K562 (cell line): Measurements from ENCODE around the gene MED19. TPM values are rescaled to one million over a fixed set of nuclear protein-coding genes. Genes with fewer than 3 reads are reported as not detected.

ENCODE experiments used
- BHLHE40 ChIP-seq: IDR thresholded peaks from 2 replicates; pipeline ENCODE4 v1.6.1; 2011; ENCODE audit warnings: low read length, improper control_type of control experiment
- DIDO1 ChIP-seq: fragments of 450-650 bp; IDR thresholded peaks from 2 replicates; pipeline ENCODE4 v1.6.1; 2016; ENCODE audit warnings: low read depth, missing biosample characterization, missing genetic modification characterization
- E2F3 ChIP-seq: fragments of 250-450 bp; sonication (Bioruptor Pico); IDR thresholded peaks from 2 replicates; pipeline ENCODE4 v1.4.0; 2020; ENCODE audit warnings: mild to moderate bottlenecking
- ELF1 ChIP-seq: fragments of 200-800 bp; sonication (Bioruptor generic); IDR thresholded peaks from 2 replicates; pipeline ENCODE4 v1.6.1; 2016; ENCODE audit warnings: missing genetic modification characterization, missing compliant biosample characterization
- FOXA3 ChIP-seq, 2 experiments: fragments of 450-650 bp in 1 of 2; sonication (generic) in 1 of 2; formaldehyde crosslinking; IDR thresholded peaks in 1 of 2; conservative IDR thresholded peaks in 1 of 2; 2 replicates each; pipeline versions ENCODE4 v1.4.0 to v1.8.0; 2020 to 2022; ENCODE audit warnings: mild to moderate bottlenecking in 2 of 2, missing genetic modification reagents in 1 of 2
- FOXK1 ChIP-seq: sonication (generic); formaldehyde crosslinking; IDR thresholded peaks from 2 replicates; pipeline ENCODE4 v1.8.0; 2022; ENCODE audit warnings: missing genetic modification reagents, mild to moderate bottlenecking, borderline replicate concordance
- GTF2E2 ChIP-seq: fragments of 200-800 bp; sonication (Bioruptor generic); IDR thresholded peaks from 2 replicates; pipeline ENCODE4 v1.6.1; 2016; ENCODE audit warnings: missing genetic modification characterization, missing compliant biosample characterization
- HCFC1 ChIP-seq: IDR thresholded peaks from 2 replicates; pipeline ENCODE4 v1.6.1; 2012; ENCODE audit warnings: low read depth, low read length, improper control_type of control experiment
- HDAC8 ChIP-seq: fragments of 450-650 bp; IDR thresholded peaks from 2 replicates; pipeline ENCODE4 v1.6.1; 2016; ENCODE audit warnings: mild to moderate bottlenecking, missing genetic modification characterization, moderate library complexity, missing compliant biosample characterization
- MAFK ChIP-seq: IDR thresholded peaks from 2 replicates; pipeline ENCODE4 v1.6.1; 2011; ENCODE audit warnings: low read length, improper control_type of control experiment
- MEF2A ChIP-seq: IDR thresholded peaks from 2 replicates; pipeline ENCODE4 v1.6.1; 2011; ENCODE audit warnings: low read depth, mild to moderate bottlenecking, low read length, moderate library complexity; ENCODE audit not compliant: control insufficient read depth
- NR3C1 ChIP-seq: sonication (generic); formaldehyde crosslinking; IDR thresholded peaks from 2 replicates; pipeline ENCODE4 v1.8.1; 2022; ENCODE audit warnings: missing genetic modification reagents
- PCBP2 ChIP-seq: fragments of 200-400 bp; formaldehyde crosslinking; IDR thresholded peaks from 2 replicates; pipeline ENCODE4 v1.6.1; 2018; ENCODE audit warnings: low read length, low read depth, mild to moderate bottlenecking, moderate library complexity; ENCODE audit not compliant: poor library complexity, severe bottlenecking
- PML ChIP-seq: IDR thresholded peaks from 2 replicates; pipeline ENCODE4 v1.6.1; 2012; ENCODE audit warnings: low read length, inconsistent platforms
- RBM25 ChIP-seq: fragments of 200-400 bp; formaldehyde crosslinking; IDR thresholded peaks from 2 replicates; pipeline ENCODE4 v1.6.1; 2018; ENCODE audit warnings: low read length, low read depth, moderate library complexity; ENCODE audit not compliant: severe bottlenecking
- RCOR1 ChIP-seq, 2 experiments: IDR thresholded peaks; 2 replicates each; pipeline ENCODE4 v1.6.1; 2012; ENCODE audit warnings: low read depth in 2 of 2, low read length in 2 of 2, borderline replicate concordance in 1 of 2, improper control_type of control experiment in 1 of 2
- SNRNP70 ChIP-seq: fragments of 200-400 bp; formaldehyde crosslinking; optimal IDR thresholded peaks from 2 replicates; pipeline ENCODE3; 2017; ENCODE audit warnings: low read depth, low read length
- TEAD1 ChIP-seq, 2 experiments: fragments of 450-650 bp in 1 of 2; sonication (generic) in 1 of 2; formaldehyde crosslinking; IDR thresholded peaks; 2 replicates each; pipeline versions ENCODE4 v1.4.0 to v1.8.0; 2020 to 2022; ENCODE audit warnings: mild to moderate bottlenecking in 2 of 2, missing genetic modification reagents in 1 of 2
- ZNF445 ChIP-seq: fragments of 250-450 bp; sonication (Bioruptor Pico); IDR thresholded peaks from 2 replicates; pipeline ENCODE4 v1.4.0; 2020; ENCODE audit warnings: low read depth, mild to moderate bottlenecking, moderate library complexity
- ZNF699 ChIP-seq: fragments of 250-450 bp; sonication (Bioruptor Pico); IDR thresholded peaks from 2 replicates; pipeline ENCODE4 v1.8.0; 2021; ENCODE audit warnings: mild to moderate bottlenecking, moderate library complexity; ENCODE audit not compliant: insufficient replicate concordance
- polyA plus RNA-seq, 8 experiments: library from polyadenylated mRNA; depleted of rRNA in 4 of 8; stranded (reverse) in 5 of 8; unstranded in 3 of 8; fragments of >200 nt; fragmentation: Nextera tagmentation in 2 of 8; fragmentation: Illumina TruSeq in 1 of 8; extraction: Ambion mirVana in 2 of 8; extraction: Trizol in 1 of 8; gene quantifications; 2 replicates each; pipeline versions ENCODE4 v1.2.1 to v1.2.3, GENCODE V29; 2011 to 2014; ENCODE audit warnings: inconsistent platforms in 1 of 8, missing spikeins in 1 of 8
- total RNA-seq, 7 experiments: library from RNA; depleted of rRNA in 6 of 7; stranded (reverse); fragments of >200 nt in 6 of 7; fragmentation: Illumina TruSeq in 2 of 7; extraction: Trizol in 2 of 7; gene quantifications; 2 replicates each; pipeline versions ENCODE4 v1.2.1 to v1.2.3, GENCODE V29; 2011 to 2021; ENCODE audit warnings: low replicate concordance in 1 of 7
- TF ChIP-seq, protein P1 (sequence below): sonication (generic); formaldehyde crosslinking; IDR thresholded peaks from 2 replicates; pipeline ENCODE4 v1.8.0; 2022; ENCODE audit warnings: mild to moderate bottlenecking, missing genetic modification reagents
- TF ChIP-seq, protein P2 (sequence below): sonication (generic); formaldehyde crosslinking; IDR thresholded peaks from 2 replicates; pipeline ENCODE4 v1.8.1; 2022; ENCODE audit warnings: missing genetic modification reagents
- TF ChIP-seq, protein P3 (sequence below): fragments of 450-650 bp; IDR thresholded peaks from 2 replicates; pipeline ENCODE4 v1.6.1; 2017; ENCODE audit warnings: antibody characterized with exemption

The MED19 gene
- total and polyA plus RNA-seq, 9 of the 15 experiments (the other 6 are each of a cell fraction or from before 2014, with no cell fraction given): 7.3 to 23.5 (median 15.0) TPM

DNA sequence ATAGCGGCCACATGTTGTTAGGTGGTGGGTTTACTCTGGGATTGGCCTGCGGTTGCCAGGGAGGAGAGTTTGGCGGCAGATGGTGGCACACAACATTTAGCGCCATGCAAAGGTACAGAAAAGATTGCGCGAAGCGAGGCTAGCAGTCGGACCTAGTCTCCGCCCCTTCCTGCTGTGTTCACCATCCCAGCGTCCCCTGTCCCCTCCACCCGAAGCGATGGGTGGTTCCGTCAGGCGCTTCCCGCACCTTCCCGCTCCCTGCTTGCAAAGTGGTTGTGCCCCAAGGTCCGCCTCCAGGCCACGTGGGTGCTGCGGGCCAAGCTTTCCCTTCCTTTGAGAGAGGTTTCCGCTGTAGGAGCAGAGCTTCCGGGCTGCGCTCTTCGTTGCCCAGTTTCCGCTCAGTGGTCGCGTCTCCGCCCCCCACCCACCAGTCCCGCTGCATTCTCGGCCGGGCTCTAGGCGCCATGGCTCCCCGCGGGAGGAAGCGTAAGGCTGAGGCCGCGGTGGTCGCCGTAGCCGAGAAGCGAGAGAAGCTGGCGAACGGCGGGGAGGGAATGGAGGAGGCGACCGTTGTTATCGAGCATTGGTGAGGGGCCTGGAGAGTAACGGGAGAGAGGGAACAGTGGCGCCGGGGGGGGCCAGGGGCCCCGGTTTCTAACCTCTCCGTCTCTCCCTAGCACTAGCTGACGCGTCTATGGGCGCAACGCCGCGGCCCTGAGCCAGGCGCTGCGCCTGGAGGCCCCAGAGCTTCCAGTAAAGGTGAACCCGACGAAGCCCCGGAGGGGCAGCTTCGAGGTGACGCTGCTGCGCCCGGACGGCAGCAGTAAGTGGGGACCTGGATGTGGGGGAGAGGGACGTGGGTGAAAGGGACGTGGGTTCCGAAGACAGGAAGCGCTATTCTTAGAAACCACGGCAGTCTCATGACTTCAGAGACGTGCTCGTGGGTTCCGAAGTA, 29.4 kb upstream of the MED19 start, which contains the start of gene SELENOH (continued):
- TF ChIP-seq NR3C1 (CRISPR knock-in tag) (no peak), ZNF445 (no peak), SNRNP70 (no peak), ZNF699 (CRISPR knock-in tag) (no peak), RCOR1 (IDR thresholded peaks at IDR 0.05; ENCODE audit: borderline replicate concordance in 1 of 2, low read depth in 2 of 2, low read length in 2 of 2) (peak in 1 of 2 experiments; percentile 83; a peak in 2 of 4 replicates), GTF2E2 (peak; percentile 92), TEAD1 (CRISPR knock-in tag; IDR thresholded peaks at IDR 0.05) (peak in 1 of 2 experiments; percentile 59; a peak in 1 of 4 replicates), HDAC8 (tag) (peak; percentile 38; the same call in 1 of the 2 replicates), FOXA3 (CRISPR knock-in tag; conservative IDR thresholded peaks at IDR 0.05 in 1 of 2, IDR thresholded peaks at IDR 0.05 in 1 of 2) (peak in 1 of 2 experiments; percentile 72; a peak in 1 of 4 replicates), PCBP2 (no peak), MAFK (peak; percentile 60; the same call in 1 of the 2 replicates), MEF2A (peak; percentile 73), HCFC1 (peak; percentile 89), FOXK1 (CRISPR knock-in tag) (peak; percentile 97), E2F3 (CRISPR knock-in tag) (peak; percentile 74), RBM25 (no peak), DIDO1 (tag) (peak; percentile 93), ELF1 (tag) (peak; percentile 85), PML (peak; percentile 68), BHLHE40 (peak; percentile 90)
- TF ChIP-seq, protein P1, sequence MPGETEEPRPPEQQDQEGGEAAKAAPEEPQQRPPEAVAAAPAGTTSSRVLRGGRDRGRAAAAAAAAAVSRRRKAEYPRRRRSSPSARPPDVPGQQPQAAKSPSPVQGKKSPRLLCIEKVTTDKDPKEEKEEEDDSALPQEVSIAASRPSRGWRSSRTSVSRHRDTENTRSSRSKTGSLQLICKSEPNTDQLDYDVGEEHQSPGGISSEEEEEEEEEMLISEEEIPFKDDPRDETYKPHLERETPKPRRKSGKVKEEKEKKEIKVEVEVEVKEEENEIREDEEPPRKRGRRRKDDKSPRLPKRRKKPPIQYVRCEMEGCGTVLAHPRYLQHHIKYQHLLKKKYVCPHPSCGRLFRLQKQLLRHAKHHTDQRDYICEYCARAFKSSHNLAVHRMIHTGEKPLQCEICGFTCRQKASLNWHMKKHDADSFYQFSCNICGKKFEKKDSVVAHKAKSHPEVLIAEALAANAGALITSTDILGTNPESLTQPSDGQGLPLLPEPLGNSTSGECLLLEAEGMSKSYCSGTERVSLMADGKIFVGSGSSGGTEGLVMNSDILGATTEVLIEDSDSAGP: peak; percentile 76
- TF ChIP-seq, protein P2, sequence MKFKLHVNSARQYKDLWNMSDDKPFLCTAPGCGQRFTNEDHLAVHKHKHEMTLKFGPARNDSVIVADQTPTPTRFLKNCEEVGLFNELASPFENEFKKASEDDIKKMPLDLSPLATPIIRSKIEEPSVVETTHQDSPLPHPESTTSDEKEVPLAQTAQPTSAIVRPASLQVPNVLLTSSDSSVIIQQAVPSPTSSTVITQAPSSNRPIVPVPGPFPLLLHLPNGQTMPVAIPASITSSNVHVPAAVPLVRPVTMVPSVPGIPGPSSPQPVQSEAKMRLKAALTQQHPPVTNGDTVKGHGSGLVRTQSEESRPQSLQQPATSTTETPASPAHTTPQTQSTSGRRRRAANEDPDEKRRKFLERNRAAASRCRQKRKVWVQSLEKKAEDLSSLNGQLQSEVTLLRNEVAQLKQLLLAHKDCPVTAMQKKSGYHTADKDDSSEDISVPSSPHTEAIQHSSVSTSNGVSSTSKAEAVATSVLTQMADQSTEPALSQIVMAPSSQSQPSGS (CRISPR knock-in tag): no peak
- TF ChIP-seq, protein P3, sequence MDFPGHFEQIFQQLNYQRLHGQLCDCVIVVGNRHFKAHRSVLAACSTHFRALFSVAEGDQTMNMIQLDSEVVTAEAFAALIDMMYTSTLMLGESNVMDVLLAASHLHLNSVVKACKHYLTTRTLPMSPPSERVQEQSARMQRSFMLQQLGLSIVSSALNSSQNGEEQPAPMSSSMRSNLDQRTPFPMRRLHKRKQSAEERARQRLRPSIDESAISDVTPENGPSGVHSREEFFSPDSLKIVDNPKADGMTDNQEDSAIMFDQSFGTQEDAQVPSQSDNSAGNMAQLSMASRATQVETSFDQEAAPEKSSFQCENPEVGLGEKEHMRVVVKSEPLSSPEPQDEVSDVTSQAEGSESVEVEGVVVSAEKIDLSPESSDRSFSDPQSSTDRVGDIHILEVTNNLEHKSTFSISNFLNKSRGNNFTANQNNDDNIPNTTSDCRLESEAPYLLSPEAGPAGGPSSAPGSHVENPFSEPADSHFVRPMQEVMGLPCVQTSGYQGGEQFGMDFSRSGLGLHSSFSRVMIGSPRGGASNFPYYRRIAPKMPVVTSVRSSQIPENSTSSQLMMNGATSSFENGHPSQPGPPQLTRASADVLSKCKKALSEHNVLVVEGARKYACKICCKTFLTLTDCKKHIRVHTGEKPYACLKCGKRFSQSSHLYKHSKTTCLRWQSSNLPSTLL: no peak
